ENCODE measurements around the gene RAB1A. TPM values are rescaled to one million over a fixed set of nuclear protein-coding genes. Genes with fewer than 3 reads are reported as not detected.

RAB1A gene
- total and polyA plus RNA-seq, 2 experiments from 2014 or later = 94.8 to 172 TPM

DNA sequence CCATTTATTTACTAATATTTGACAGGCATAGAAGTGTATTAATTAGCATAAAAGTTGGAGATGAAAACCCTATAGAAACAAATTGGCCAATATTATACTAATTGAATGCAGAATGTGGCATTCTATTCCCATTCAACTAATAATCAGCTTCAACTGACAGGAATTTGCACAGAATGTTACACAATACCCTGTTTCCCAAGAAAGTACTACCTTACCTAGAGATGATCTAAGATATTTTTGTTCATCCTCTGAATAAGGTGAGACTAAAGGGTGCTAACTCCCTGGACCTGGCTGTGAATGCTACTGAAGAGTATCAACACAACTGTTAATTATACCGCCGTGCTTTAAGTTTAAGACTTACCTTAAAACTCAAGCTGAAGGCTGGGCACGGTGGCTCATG, 44.8 kb downstream of the RAB1A start:
- Mint-ChIP-seq H3K27me3 (ENCODE audit: insufficient read depth, low read depth, poor library complexity) (peaks cover 4% of the 10 kb centered on the region), H3K4me3 (no peak overlapping the region), H3K4me1 (peaks cover 2% of the 10 kb centered on the region; the same call in 2 of the 3 replicates), H3K9me3 (no peaks in the 10 kb centered on the region), H3K36me3 (ENCODE audit: low read depth) (peaks cover 66% of the 10 kb centered on the region), H3K27ac (no peak overlapping the region)
- no peak for DNase-seq (ENCODE audit: low spot score)
- Histone ChIP-seq H3K9me2 (ENCODE audit: insufficient read depth) (no peaks in the 10 kb centered on the region), H2AFZ (no peak overlapping the region), H4K20me1 (replicated peaks; ENCODE audit: insufficient read depth) (peaks cover 10% of the 10 kb centered on the region), H3F3A (replicated peaks; ENCODE audit: low read depth) (no peaks in the 10 kb centered on the region), H3K4me1 (ENCODE audit: insufficient read depth) (no peaks in the 10 kb centered on the region), H3K27ac (ENCODE audit: low read depth) (no peak overlapping the region), H3K4me2 (no peak overlapping the region), H3K4me3 (no peak overlapping the region), H3K79me2 (replicated peaks; ENCODE audit: insufficient read depth) (peaks cover 3% of the 10 kb centered on the region; the same call in 1 of the 2 replicates), H3K27me3 (ENCODE audit: insufficient read depth) (no peaks in the 10 kb centered on the region), H3K36me3 (ENCODE audit: insufficient read depth) (peaks cover 31% of the 10 kb centered on the region; the same call in 1 of the 2 replicates)
- no peak for TF ChIP-seq EZH2 (IDR thresholded peaks at IDR 0.05; ENCODE audit: low read depth, unreplicated experiment)
- TF ChIP-seq, protein P1, sequence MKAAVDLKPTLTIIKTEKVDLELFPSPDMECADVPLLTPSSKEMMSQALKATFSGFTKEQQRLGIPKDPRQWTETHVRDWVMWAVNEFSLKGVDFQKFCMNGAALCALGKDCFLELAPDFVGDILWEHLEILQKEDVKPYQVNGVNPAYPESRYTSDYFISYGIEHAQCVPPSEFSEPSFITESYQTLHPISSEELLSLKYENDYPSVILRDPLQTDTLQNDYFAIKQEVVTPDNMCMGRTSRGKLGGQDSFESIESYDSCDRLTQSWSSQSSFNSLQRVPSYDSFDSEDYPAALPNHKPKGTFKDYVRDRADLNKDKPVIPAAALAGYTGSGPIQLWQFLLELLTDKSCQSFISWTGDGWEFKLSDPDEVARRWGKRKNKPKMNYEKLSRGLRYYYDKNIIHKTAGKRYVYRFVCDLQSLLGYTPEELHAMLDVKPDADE (IDR thresholded peaks at IDR 0.05) = no peak
- TF ChIP-seq STAT1 (IDR thresholded peaks at IDR 0.05; ENCODE audit: unreplicated experiment) = no peak
- TF ChIP-seq, protein P2, sequence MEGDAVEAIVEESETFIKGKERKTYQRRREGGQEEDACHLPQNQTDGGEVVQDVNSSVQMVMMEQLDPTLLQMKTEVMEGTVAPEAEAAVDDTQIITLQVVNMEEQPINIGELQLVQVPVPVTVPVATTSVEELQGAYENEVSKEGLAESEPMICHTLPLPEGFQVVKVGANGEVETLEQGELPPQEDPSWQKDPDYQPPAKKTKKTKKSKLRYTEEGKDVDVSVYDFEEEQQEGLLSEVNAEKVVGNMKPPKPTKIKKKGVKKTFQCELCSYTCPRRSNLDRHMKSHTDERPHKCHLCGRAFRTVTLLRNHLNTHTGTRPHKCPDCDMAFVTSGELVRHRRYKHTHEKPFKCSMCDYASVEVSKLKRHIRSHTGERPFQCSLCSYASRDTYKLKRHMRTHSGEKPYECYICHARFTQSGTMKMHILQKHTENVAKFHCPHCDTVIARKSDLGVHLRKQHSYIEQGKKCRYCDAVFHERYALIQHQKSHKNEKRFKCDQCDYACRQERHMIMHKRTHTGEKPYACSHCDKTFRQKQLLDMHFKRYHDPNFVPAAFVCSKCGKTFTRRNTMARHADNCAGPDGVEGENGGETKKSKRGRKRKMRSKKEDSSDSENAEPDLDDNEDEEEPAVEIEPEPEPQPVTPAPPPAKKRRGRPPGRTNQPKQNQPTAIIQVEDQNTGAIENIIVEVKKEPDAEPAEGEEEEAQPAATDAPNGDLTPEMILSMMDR (conservative IDR thresholded peaks at IDR 0.05; ENCODE audit: low read depth in 2 of 2) = no peak
- no peak for ATAC-seq

DNA sequence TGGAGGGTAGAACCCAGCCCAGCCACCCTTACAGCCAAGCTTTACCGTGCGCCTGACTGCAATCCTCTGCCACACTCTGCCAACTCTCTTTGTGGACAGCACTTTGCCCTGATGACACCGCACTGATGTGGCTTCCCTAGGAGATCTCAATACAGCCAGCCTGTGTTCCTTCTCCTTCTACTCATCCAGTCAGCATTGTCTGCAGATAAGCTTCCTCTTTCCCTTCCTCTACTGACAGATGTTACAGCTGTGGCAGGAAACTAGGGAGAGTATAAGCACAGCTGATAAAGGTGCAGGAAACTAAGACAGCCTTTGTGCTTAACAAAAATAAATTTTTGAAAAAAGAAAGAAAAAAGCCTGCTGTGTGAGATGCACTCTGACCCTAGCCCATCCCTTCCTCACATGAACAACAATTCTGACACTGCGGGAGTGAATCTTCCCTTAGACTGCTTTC, 48.6 kb downstream of the RAB1A start:
- no peak overlapping the region for H3K27ac ChIP-seq (ENCODE audit: low read depth)
- peaks cover 74% of the 10 kb centered on the region for H3K36me3 Mint-ChIP-seq (ENCODE audit: low read depth)
- no peak overlapping the region for H2AFZ ChIP-seq
- no peak overlapping the region for H3K4me3 Mint-ChIP-seq
- peaks cover 39% of the 10 kb centered on the region for H3K36me3 ChIP-seq (ENCODE audit: insufficient read depth)
- ATAC-seq = no peak
- no peaks in the 10 kb centered on the region for H3K9me2 ChIP-seq (ENCODE audit: insufficient read depth)
- no peak overlapping the region for H3K4me2 ChIP-seq
- H3K9me3 Mint-ChIP-seq = no peaks in the 10 kb centered on the region
- no peaks in the 10 kb centered on the region for H3K27me3 ChIP-seq (ENCODE audit: insufficient read depth)
- H3K4me3 ChIP-seq = no peak overlapping the region
- no peak overlapping the region for H3K27ac Mint-ChIP-seq
- TF ChIP-seq CREB1 (CRISPR knock-in tag; IDR thresholded peaks at IDR 0.05; ENCODE audit: low read depth) = no peak
- peaks cover 13% of the 10 kb centered on the region for H3K4me1 ChIP-seq (ENCODE audit: insufficient read depth)
- no peaks in the 10 kb centered on the region for H3K79me2 ChIP-seq (replicated peaks; ENCODE audit: insufficient read depth)
- peaks cover 3% of the 10 kb centered on the region; the same call in 1 of the 2 replicates for H3F3A ChIP-seq (replicated peaks; ENCODE audit: low read depth)
- peaks cover 9% of the 10 kb centered on the region for H3K27me3 Mint-ChIP-seq (ENCODE audit: insufficient read depth, low read depth, poor library complexity)
- DNase-seq (ENCODE audit: low spot score) = no peak
- H3K4me1 Mint-ChIP-seq = peaks cover 22% of the 10 kb centered on the region
- H4K20me1 ChIP-seq (replicated peaks; ENCODE audit: insufficient read depth) = peaks cover 12% of the 10 kb centered on the region

DNA sequence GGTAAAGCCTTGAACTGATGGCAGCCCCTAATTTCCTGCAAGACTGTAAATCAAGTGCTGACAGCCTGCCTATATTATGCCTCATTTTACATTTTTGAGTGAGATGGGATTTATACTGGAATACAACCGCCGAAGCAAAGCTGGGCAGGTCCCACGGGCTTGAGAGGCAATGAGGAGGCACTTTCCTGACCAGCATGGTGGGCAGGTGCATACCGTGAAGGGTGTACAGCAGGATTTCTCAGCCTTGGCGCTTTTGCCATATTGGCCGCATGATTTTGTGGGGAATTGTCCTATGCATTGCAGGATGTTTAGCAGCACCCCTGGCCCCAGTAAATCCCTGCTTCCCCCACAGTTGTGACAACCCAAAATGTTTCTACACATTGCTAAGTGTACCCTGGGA, 50.9 kb downstream of the RAB1A start:
- Mint-ChIP-seq H3K4me1 (peaks cover 31% of the 10 kb centered on the region), H3K27ac (peak overlapping the region; percentile 67; the same call in 1 of the 2 replicates)
- peaks cover 31% of the 10 kb centered on the region for H3K36me3 ChIP-seq (ENCODE audit: insufficient read depth)
- TF ChIP-seq NANOG (IDR thresholded peaks at IDR 0.05; ENCODE audit: borderline replicate concordance) = no peak
- TF ChIP-seq ZNF114 (CRISPR knock-in tag; IDR thresholded peaks at IDR 0.05) = no peak
- TF ChIP-seq, protein P3, sequence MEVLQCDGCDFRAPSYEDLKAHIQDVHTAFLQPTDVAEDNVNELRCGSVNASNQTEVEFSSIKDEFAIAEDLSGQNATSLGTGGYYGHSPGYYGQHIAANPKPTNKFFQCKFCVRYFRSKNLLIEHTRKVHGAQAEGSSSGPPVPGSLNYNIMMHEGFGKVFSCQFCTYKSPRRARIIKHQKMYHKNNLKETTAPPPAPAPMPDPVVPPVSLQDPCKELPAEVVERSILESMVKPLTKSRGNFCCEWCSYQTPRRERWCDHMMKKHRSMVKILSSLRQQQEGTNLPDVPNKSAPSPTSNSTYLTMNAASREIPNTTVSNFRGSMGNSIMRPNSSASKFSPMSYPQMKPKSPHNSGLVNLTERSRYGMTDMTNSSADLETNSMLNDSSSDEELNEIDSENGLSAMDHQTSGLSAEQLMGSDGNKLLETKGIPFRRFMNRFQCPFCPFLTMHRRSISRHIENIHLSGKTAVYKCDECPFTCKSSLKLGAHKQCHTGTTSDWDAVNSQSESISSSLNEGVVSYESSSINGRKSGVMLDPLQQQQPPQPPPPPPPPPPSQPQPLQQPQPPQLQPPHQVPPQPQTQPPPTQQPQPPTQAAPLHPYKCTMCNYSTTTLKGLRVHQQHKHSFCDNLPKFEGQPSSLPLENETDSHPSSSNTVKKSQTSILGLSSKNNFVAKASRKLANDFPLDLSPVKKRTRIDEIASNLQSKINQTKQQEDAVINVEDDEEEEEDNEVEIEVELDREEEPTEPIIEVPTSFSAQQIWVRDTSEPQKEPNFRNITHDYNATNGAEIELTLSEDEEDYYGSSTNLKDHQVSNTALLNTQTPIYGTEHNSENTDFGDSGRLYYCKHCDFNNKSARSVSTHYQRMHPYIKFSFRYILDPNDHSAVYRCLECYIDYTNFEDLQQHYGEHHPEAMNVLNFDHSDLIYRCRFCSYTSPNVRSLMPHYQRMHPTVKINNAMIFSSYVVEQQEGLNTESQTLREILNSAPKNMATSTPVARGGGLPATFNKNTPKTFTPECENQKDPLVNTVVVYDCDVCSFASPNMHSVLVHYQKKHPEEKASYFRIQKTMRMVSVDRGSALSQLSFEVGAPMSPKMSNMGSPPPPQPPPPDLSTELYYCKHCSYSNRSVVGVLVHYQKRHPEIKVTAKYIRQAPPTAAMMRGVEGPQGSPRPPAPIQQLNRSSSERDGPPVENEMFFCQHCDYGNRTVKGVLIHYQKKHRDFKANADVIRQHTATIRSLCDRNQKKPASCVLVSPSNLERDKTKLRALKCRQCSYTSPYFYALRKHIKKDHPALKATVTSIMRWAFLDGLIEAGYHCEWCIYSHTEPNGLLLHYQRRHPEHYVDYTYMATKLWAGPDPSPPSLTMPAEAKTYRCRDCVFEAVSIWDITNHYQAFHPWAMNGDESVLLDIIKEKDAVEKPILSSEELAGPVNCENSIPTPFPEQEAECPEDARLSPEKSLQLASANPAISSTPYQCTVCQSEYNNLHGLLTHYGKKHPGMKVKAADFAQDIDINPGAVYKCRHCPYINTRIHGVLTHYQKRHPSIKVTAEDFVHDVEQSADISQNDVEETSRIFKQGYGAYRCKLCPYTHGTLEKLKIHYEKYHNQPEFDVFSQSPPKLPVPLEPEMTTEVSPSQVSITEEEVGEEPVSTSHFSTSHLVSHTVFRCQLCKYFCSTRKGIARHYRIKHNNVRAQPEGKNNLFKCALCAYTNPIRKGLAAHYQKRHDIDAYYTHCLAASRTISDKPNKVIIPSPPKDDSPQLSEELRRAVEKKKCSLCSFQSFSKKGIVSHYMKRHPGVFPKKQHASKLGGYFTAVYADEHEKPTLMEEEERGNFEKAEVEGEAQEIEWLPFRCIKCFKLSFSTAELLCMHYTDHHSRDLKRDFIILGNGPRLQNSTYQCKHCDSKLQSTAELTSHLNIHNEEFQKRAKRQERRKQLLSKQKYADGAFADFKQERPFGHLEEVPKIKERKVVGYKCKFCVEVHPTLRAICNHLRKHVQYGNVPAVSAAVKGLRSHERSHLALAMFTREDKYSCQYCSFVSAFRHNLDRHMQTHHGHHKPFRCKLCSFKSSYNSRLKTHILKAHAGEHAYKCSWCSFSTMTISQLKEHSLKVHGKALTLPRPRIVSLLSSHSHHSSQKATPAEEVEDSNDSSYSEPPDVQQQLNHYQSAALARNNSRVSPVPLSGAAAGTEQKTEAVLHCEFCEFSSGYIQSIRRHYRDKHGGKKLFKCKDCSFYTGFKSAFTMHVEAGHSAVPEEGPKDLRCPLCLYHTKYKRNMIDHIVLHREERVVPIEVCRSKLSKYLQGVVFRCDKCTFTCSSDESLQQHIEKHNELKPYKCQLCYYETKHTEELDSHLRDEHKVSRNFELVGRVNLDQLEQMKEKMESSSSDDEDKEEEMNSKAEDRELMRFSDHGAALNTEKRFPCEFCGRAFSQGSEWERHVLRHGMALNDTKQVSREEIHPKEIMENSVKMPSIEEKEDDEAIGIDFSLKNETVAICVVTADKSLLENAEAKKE (CRISPR knock-in tag; IDR thresholded peaks at IDR 0.05) = no peak
- no peak for TF ChIP-seq EZH2 (IDR thresholded peaks at IDR 0.05; ENCODE audit: low read depth, unreplicated experiment)

More for the DNA sequence above, 50.9 kb downstream of the RAB1A start:
- no peak for DNase-seq (ENCODE audit: low spot score)
- H3K4me2 ChIP-seq = no peak overlapping the region
- H3K4me1 ChIP-seq (ENCODE audit: insufficient read depth) = peaks cover 23% of the 10 kb centered on the region
- peaks cover 21% of the 10 kb centered on the region for H4K20me1 ChIP-seq (replicated peaks; ENCODE audit: insufficient read depth)
- no peaks in the 10 kb centered on the region for H3K9me2 ChIP-seq (ENCODE audit: insufficient read depth)
- Mint-ChIP-seq H3K4me3 (no peak overlapping the region), H3K36me3 (ENCODE audit: low read depth) (peaks cover 78% of the 10 kb centered on the region), H3K9me3 (no peaks in the 10 kb centered on the region), H3K27me3 (ENCODE audit: insufficient read depth, low read depth, poor library complexity) (peaks cover 4% of the 10 kb centered on the region)
- ATAC-seq = no peak
- no peak overlapping the region for H3K4me3 ChIP-seq
- no peak overlapping the region for H3K27ac ChIP-seq (ENCODE audit: low read depth)
- H2AFZ ChIP-seq = no peak overlapping the region
- H3K79me2 ChIP-seq (replicated peaks; ENCODE audit: insufficient read depth) = no peaks in the 10 kb centered on the region
- no peaks in the 10 kb centered on the region for H3K27me3 ChIP-seq (ENCODE audit: insufficient read depth)
- peaks cover 3% of the 10 kb centered on the region; the same call in 1 of the 2 replicates for H3F3A ChIP-seq (replicated peaks; ENCODE audit: low read depth)

All from GM23338 (cell line).